Smooth muscle cell (in vitro differentiated cells): ENCODE data around the gene MAPK10. TPM values are rescaled to one million over a fixed set of nuclear protein-coding genes. Genes with fewer than 3 reads are reported as not detected.

Experiments
- DNase-seq: peaks from one replicate; lab custom pipeline; 2025; ENCODE audit not compliant: unreplicated experiment; lab: John Stamatoyannopoulos, UW
- H2AFZ ChIP-seq: fragments of 200-600 bp; sonication (generic); 2 replicates; pipeline ENCODE4 v1.6.0; 2016; ENCODE audit warnings: antibody characterized with exemption, low read depth, mild to moderate bottlenecking
- H3F3A ChIP-seq: fragments of 200-600 bp; sonication (generic); 2 replicates; pipeline ENCODE4 v1.6.0; 2017; ENCODE audit warnings: antibody characterized with exemption, low read depth
- H3K27ac ChIP-seq: fragments of 200-600 bp; sonication (generic); 2 replicates; pipeline ENCODE4 v1.5.1; 2016; ENCODE audit warnings: low read depth, mild to moderate bottlenecking
- H3K27me3 ChIP-seq: fragments of 200-600 bp; sonication (generic); 2 replicates; pipeline ENCODE4 v1.6.1; 2016; ENCODE audit warnings: low read depth, mild to moderate bottlenecking
- H3K36me3 ChIP-seq: fragments of 200-600 bp; sonication (generic); 2 replicates; pipeline ENCODE4 v1.5.1; 2016; ENCODE audit warnings: low read depth
- H3K4me1 ChIP-seq: fragments of 200-600 bp; sonication (generic); 2 replicates; pipeline ENCODE4 v1.5.1; 2016; ENCODE audit warnings: low read depth
- H3K4me2 ChIP-seq: fragments of 200-600 bp; sonication (generic); 2 replicates; pipeline ENCODE4 v1.6.0; 2016; ENCODE audit warnings: mild to moderate bottlenecking
- H3K4me3 ChIP-seq: fragments of 200-600 bp; sonication (generic); 2 replicates; pipeline ENCODE4 v1.5.1; 2016; ENCODE audit warnings: mild to moderate bottlenecking
- H3K79me2 ChIP-seq: fragments of 200-600 bp; sonication (generic); 2 replicates; pipeline ENCODE4 v1.6.0; 2016; ENCODE audit warnings: low read depth, mild to moderate bottlenecking
- H3K9ac ChIP-seq: fragments of 200-600 bp; sonication (generic); 2 replicates; pipeline ENCODE4 v1.6.0; 2016; ENCODE audit warnings: low read depth
- H3K9me3 ChIP-seq: fragments of 200-600 bp; sonication (generic); replicated peaks from 2 replicates; pipeline ENCODE4 v1.5.1; 2016; ENCODE audit warnings: low read depth
- H4K20me1 ChIP-seq: fragments of 200-600 bp; sonication (generic); 2 replicates; pipeline ENCODE4 v1.6.0; 2016; ENCODE audit warnings: low read depth
- WGBS: methylation state at CpG from one replicate; pipeline ENCODE4 v1.1.7; 2016; ENCODE audit warnings: low lambda C conversion rate; 5-methylcytosine and 5-hydroxymethylcytosine counted together
- polyA plus RNA-seq: library from polyadenylated mRNA; unstranded; fragments of >200 nt; fragmentation: Nextera tagmentation; extraction: Ambion mirVana; gene quantifications from 2 replicates; pipeline ENCODE4 v1.2.1, GENCODE V29; 2016
- total RNA-seq: library from RNA; depleted of rRNA; stranded (reverse); fragments of >200 nt; gene quantifications from 2 replicates; pipeline ENCODE4 v1.2.3, GENCODE V29; 2014
- TF ChIP-seq, protein P1 (sequence below): fragments of 200-600 bp; sonication (generic); IDR thresholded peaks from 2 replicates; pipeline ENCODE4 v1.5.1; 2017; ENCODE audit warnings: borderline replicate concordance, mild to moderate bottlenecking, antibody characterized with exemption; ENCODE audit not compliant: insufficient read depth, poor library complexity, severe bottlenecking

The MAPK10 gene
- total and polyA plus RNA-seq, 2 experiments from 2014 or later: 2.4 to 13.3 TPM

DNA sequence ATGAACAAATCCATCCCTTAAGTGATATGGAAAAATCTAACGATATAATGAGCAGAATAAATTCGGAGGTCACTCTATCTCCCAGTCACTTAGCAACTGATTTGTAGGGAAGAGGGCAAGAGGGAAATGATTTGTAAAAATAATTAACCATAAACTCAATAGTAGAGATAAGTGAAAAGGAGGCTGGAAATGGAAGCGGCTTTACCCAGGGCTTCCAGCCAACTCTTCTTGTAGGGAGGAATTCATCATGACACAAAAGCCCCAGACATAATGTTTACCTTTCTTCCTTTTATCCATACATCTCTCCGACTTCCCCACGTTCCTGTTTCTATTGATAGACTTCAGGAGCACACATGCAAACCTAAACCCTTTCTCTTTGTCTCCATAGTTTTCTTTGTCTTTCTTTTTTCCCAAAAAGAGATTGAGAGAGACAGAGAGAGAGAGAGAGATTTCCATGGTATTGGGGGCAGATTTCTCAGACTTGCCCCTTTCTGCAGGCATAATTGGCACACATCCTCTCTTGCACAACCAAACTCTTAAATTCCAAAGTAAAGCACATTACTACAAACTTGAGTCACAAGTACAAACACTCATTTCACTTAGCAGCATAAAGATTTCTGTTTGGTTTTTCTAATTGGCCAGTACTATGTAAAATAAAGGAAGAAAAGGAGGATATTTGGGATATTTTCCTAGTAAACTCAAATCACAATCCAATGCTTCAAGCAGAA, 140.9 kb downstream of the MAPK10 start:
- Histone ChIP-seq H3K27me3 (no peaks in the 10 kb centered on the region), H3K4me1 (peaks cover 17% of the 10 kb centered on the region), H2AFZ (no peak overlapping the region), H3K4me2 (no peak overlapping the region), H3K9me3 (no peaks in the 10 kb centered on the region), H3K9ac (no peak overlapping the region), H4K20me1 (no peaks in the 10 kb centered on the region), H3K4me3 (no peak overlapping the region), H3K27ac (no peak overlapping the region), H3K79me2 (no peaks in the 10 kb centered on the region), H3K36me3 (no peaks in the 10 kb centered on the region), H3F3A (no peaks in the 10 kb centered on the region)
- 91% methylated on average over 5 of the region's 5 CpGs for WGBS
- TF ChIP-seq, protein P1, sequence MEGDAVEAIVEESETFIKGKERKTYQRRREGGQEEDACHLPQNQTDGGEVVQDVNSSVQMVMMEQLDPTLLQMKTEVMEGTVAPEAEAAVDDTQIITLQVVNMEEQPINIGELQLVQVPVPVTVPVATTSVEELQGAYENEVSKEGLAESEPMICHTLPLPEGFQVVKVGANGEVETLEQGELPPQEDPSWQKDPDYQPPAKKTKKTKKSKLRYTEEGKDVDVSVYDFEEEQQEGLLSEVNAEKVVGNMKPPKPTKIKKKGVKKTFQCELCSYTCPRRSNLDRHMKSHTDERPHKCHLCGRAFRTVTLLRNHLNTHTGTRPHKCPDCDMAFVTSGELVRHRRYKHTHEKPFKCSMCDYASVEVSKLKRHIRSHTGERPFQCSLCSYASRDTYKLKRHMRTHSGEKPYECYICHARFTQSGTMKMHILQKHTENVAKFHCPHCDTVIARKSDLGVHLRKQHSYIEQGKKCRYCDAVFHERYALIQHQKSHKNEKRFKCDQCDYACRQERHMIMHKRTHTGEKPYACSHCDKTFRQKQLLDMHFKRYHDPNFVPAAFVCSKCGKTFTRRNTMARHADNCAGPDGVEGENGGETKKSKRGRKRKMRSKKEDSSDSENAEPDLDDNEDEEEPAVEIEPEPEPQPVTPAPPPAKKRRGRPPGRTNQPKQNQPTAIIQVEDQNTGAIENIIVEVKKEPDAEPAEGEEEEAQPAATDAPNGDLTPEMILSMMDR: no peak
- DNase-seq: no peak

DNA sequence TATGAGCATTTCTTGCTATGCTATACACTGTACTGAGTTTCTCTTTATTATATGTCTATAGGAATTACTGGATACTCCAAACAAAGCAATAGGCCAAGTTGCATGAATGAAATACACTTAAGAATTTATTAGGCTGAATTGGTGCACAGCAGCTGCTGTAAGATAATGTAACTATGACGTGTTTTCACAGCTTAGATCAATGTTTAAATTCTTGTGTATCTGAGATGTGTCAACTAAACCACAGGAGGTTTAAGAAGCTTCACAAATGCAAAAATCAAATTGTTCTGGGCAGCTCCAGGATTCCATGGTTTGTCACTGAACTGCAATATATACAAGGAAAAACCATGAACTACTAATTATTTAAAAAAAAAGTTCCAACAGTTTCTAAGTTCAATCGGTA, 156.7 kb downstream of the MAPK10 start:
- H4K20me1 ChIP-seq: no peaks in the 10 kb centered on the region
- no peaks in the 10 kb centered on the region for H3K79me2 ChIP-seq
- H2AFZ ChIP-seq: no peak overlapping the region
- H3K9ac ChIP-seq: no peak overlapping the region
- no peaks in the 10 kb centered on the region for H3K9me3 ChIP-seq
- H3K27me3 ChIP-seq: no peaks in the 10 kb centered on the region
- no peaks in the 10 kb centered on the region for H3K36me3 ChIP-seq
- H3K4me1 ChIP-seq: peaks cover 5% of the 10 kb centered on the region
- TF ChIP-seq, protein P1: no peak
- WGBS: 85% methylated on average over 2 of the region's 2 CpGs
- no peak overlapping the region for H3K4me3 ChIP-seq
- H3K4me2 ChIP-seq: no peak overlapping the region
- no peaks in the 10 kb centered on the region for H3F3A ChIP-seq
- DNase-seq: no peak
- H3K27ac ChIP-seq: no peak overlapping the region

DNA sequence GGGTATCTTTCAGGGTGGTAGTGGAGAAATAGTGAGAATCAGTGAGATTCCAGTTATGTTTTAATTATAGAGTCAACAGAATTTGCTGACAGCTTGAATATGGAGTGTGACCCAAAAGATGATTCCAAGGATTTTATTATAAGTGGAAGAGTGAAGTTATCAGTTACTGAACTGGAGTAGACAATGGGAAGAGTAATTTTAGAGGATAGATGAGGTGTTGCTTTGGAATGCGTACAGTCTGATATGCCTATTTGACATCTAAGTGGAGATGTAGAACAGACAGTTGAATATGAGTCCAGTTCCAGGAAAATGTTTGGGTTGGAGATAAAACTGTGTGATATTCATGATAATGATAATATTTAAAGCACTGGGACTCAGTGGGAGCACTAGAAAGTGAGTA, 174.2 kb downstream of the MAPK10 start:
- peaks cover 2% of the 10 kb centered on the region for H3K9me3 ChIP-seq
- no peaks in the 10 kb centered on the region for H3K4me1 ChIP-seq
- no peak for DNase-seq
- no peak overlapping the region for H2AFZ ChIP-seq
- H3K79me2 ChIP-seq: no peaks in the 10 kb centered on the region
- H3K9ac ChIP-seq: no peak overlapping the region
- H3K27me3 ChIP-seq: no peaks in the 10 kb centered on the region
- no peaks in the 10 kb centered on the region for H4K20me1 ChIP-seq
- 72% methylated on average over 1 of the region's 1 CpG for WGBS
- H3K4me3 ChIP-seq: no peak overlapping the region
- TF ChIP-seq, protein P1: no peak
- H3K4me2 ChIP-seq: no peak overlapping the region
- H3F3A ChIP-seq: no peaks in the 10 kb centered on the region
- no peaks in the 10 kb centered on the region for H3K36me3 ChIP-seq
- no peak overlapping the region for H3K27ac ChIP-seq

DNA sequence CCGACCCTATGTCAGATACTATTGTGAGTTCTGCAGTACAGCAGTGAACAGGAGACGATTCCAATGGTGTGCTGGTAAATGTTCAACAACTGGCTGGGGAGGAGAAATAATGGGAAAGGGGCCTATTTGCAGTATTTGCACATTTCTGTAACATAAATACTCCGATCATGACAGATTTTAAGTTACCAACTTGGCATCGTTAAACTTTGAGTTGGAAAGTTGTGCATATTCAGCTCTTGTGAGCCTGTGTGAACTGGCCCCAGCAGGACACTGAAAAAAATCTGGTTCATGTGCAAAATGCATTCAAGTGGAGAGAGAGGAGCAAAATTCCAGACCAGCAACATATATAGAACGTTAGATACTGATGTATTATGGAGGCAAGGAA, 175.0 kb downstream of the MAPK10 start:
- WGBS: 85% methylated on average over 5 of the region's 5 CpGs
- H4K20me1 ChIP-seq: no peaks in the 10 kb centered on the region
- no peak overlapping the region for H3K9ac ChIP-seq
- H3K4me1 ChIP-seq: no peaks in the 10 kb centered on the region
- no peak overlapping the region for H2AFZ ChIP-seq
- no peak for DNase-seq
- no peak overlapping the region for H3K27ac ChIP-seq
- no peaks in the 10 kb centered on the region for H3K27me3 ChIP-seq
- no peaks in the 10 kb centered on the region for H3K79me2 ChIP-seq
- no peaks in the 10 kb centered on the region for H3F3A ChIP-seq
- no peak overlapping the region for H3K4me2 ChIP-seq
- H3K36me3 ChIP-seq: no peaks in the 10 kb centered on the region
- TF ChIP-seq, protein P1: no peak
- no peak overlapping the region for H3K4me3 ChIP-seq
- H3K9me3 ChIP-seq: peaks cover under 1% of the 10 kb centered on the region
